ENCODE data around the gene TUBA1C. TPM values are rescaled to one million over a fixed set of nuclear protein-coding genes. Genes with fewer than 3 reads are reported as not detected.
"Not testable (repeated sequence)": the region's sequence is repeated elsewhere in the genome, so short reads cannot be mapped to it uniquely, and the experiment has no call there.

The TUBA1C gene
- total RNA-seq, 1 donor: 257 TPM

DNA sequence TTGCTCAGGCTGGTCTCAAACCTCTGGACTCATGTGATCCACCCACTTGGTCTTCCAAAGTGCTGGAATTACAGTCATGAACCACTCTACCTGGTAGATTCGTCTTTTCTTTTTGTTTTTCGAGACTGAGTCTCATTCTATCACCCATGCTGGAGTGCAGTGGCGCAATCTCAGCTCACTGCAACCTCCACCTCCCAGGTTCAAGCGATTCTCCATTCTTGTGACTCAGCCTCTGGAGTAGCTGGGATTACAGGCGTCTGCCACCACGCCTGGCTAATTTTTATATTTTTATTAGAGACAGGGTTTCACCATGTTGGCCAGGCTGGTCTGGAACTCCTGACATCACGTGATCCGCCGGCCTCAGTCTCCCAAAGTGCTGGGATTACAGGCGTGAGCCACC lies 9.4 kb upstream of the TUBA1C start:
- not testable (repeated sequence) for DNase-seq (ENCODE audit: low read depth in 2 of 3, low spot score in 2 of 3)

DNA sequence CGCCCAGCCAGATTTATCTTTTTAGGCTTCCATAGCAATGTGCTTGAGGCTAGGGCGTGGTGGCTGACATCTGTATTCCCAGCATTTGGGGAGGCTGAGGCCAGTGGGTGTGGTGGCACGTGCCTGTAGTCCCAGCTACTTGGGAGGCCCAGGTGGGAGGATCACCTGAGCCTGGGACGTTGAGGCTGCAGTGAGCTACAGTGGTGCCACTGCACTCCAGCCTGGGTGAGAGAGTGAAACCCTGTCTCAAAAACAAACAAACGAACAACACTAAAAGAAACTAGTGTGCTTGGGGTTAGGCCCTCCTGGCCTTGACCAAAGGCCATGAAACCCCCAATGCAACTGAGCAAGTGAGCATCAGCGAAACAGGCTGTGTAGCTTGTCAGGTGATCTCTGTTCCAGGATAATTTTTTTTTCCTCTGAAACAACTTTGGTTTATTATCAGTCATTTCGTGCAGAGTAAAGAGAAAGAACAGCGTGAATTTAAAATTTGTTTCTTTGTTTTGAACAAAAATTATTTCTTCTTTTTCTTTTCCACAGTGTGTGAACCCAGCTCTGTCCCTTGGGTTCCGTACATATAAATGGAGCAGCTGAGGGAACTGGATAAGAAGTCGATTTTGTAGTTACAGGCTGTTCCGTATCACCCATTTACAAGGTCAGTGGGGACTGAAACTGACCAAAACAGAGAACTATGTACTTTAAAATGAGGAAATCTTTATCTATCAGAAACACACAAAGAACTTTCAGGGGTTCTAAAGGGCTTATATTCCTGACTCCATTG lies 8.8 kb upstream of the TUBA1C start:
- no peak for DNase-seq (ENCODE audit: low read depth in 2 of 3, low spot score in 2 of 3)

DNA sequence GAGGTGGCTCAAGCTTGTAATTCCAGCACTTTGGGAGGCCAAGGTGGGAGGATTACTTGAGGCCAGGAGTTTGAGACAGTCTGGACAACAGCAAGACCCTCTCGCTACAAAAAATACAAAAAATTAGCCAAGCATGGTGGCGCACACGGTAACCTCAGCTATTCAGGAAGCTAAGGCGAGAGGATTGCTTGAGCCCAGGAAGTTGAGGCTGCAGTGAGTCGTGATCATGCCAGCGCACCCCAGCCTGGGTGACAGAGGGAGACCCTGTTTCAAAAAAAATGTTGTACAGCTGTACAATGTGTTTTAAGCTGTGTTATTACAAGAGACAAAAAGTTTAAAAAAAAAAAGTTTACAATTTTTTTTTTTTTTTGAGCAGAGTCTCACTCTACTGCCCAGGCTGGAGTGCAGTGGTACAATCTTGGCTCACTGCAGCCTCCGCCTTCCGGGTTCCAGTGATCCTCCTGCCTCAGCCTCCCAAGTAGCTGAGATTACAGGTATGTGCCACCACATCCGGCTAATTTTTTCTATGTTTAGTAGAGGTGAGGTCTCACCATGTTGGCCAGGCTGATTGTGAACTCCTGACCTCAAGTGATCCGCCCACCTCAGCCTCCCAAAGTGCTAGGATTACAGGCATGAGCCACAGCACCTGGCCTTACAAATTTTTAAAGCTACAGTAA lies 7.2 kb upstream of the TUBA1C start:
- DNase-seq (ENCODE audit: low read depth in 2 of 3, low spot score in 2 of 3): not testable (repeated sequence)

DNA sequence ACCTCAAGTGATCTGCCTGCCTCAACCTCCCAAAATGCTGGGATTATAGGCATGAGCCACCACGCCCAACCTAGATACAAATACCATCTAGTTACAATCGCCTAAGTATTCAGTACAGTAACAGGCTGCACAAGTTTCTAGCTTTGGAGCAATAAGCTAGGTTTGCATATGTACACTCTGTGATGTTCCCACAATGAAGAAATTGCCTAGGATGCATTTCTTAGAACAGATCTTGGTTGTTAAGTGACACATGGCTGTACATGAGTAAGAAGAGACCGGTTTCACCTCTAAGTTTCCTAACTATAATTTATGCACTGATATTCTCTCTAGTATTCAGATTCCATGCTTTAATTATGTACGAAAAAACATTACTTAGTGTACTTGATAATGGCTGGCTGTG lies 5.4 kb upstream of the TUBA1C start:
- no peak for DNase-seq (ENCODE audit: low read depth in 2 of 3, low spot score in 2 of 3)

DNA sequence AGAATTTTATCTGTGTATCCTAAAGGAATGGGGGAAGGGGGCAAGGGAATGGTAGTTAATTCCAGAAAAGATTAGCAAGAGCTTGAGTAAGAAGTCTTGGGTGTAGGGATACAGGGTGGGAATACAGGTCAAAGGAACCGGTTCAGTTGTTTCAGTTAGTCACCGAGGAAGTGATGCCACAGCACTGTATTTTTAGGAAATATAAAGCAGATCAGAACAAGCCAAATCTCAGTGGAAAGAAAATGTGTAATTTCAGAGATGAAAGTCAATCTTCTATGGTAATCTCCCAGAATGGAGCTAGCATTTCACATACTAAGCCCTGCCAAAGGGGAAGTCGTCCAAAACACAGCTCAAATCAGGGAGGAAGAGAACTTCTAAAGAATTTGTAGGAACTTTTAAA lies 4.7 kb upstream of the TUBA1C start:
- DNase-seq (ENCODE audit: low read depth in 2 of 3, low spot score in 2 of 3): no peak

DNA sequence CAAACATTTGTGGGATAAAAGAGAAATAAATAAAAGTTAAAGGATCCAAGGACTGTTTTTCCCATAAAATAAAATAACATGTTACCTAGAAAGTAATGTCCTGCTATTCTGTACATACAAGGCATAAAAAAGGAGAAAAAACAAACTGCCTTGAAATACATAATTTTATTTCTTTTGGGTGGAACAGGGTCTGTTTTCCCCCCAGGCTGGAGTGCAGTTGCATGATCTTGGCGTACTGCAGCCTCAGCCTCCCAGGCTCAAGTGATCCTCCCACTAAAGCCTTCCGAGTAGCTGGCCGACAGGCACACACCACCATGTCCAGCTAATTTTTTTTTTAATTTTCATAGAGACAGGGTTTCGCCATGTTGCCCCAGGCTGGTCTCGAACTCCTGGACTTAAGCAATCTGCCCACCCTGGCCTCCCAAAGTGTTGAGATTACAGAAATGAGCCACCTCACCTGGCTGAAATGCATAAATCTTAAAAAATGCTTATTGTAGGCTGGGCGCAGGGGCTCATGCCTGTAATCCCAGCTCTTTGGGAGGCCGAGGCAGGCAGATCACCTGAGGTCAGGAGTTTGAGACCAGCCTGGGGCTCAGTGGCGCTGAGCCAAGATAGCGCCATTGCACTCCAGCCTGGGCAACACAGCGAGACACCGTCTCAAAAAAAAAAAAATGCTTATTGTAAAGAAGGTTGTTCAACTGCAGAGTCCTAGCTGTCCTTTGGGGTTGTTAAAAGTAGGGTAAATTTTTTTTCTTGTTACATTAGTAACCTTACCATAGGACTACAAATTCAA lies 4.1 kb upstream of the TUBA1C start:
- no peak for DNase-seq (ENCODE audit: low read depth in 2 of 3, low spot score in 2 of 3)

DNA sequence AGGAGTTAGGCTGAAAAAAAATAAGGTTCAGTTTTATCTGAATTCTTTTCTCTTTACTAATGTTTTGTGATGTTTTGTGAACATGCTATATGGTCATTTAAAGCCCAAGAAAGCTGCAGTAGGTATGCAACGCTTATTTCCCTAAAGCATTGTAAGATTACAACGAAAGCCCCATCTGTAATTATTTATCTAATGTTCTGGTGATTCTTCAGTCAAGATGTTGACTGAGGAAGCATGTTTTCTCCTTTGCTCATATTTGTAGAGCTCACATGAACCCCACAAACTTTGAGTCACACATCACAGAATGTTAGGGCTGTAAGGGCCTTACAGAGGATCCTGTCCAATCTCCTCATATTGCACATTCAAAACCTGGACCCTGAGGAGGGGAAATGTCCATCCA lies 3.2 kb upstream of the TUBA1C start:
- DNase-seq (ENCODE audit: low read depth in 2 of 3, low spot score in 2 of 3): no peak

DNA sequence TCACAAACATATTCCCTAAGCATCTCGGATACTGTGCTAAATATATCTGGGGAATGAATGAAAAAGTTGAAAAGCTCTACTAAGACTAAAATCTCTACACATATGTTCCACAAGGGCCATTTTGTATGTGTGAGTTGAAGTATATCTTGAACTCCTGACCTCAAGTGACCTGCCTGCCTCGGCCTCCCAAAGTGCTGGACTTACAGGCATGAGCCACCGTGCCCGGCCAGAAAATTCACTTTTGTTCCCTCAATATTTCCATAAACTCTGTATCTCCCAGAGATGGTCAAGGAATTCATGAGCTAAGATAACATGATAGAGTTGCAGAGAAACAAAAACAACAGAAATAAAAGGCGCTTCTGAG lies 1.5 kb upstream of the TUBA1C start:
- no peak for DNase-seq (ENCODE audit: low read depth in 2 of 3, low spot score in 2 of 3)

DNA sequence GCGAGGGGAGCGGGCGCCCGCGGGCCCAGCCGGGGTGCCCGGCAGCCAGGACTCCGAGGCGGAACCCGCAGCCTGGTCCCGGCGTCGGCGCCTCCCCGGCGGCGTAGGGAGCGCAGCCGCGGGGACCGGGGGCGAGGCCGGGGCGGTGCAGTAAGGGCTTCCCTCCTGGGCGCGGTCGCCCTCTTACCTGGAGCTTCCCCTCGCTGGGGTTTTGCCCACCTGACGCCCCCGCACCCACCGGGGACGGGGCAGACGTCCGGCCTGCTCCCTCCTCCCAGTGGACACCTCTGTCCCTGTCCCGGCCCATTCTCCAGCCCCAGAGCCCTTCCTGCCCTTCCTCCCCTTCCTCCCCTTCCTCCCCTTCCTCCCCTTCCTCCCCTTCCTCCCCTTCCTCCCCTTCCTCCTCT lies 413 bp upstream of the TUBA1C start:
- peak in 2 of 3 donors; percentile 28 to 37 for DNase-seq (ENCODE audit: low read depth in 2 of 3, low spot score in 2 of 3)

DNA sequence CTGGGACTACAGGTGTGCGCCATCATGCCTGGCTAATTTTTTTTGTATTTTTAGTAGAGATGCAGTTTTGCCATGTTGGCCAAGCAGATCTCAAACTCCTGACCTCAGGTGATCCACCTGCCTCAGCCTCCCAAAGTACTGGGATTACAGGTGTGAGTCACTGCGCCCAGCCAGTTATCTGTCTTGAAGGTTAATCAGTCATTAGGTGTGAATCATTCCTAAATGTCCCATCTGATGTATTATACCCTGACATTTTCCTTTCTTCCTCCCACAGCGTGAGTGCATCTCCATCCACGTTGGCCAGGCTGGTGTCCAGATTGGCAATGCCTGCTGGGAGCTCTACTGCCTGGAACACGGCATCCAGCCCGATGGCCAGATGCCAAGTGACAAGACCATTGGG lies 4.3 kb downstream of the TUBA1C start:
- DNase-seq (ENCODE audit: low read depth in 2 of 3, low spot score in 2 of 3): not testable (repeated sequence)

DNA sequence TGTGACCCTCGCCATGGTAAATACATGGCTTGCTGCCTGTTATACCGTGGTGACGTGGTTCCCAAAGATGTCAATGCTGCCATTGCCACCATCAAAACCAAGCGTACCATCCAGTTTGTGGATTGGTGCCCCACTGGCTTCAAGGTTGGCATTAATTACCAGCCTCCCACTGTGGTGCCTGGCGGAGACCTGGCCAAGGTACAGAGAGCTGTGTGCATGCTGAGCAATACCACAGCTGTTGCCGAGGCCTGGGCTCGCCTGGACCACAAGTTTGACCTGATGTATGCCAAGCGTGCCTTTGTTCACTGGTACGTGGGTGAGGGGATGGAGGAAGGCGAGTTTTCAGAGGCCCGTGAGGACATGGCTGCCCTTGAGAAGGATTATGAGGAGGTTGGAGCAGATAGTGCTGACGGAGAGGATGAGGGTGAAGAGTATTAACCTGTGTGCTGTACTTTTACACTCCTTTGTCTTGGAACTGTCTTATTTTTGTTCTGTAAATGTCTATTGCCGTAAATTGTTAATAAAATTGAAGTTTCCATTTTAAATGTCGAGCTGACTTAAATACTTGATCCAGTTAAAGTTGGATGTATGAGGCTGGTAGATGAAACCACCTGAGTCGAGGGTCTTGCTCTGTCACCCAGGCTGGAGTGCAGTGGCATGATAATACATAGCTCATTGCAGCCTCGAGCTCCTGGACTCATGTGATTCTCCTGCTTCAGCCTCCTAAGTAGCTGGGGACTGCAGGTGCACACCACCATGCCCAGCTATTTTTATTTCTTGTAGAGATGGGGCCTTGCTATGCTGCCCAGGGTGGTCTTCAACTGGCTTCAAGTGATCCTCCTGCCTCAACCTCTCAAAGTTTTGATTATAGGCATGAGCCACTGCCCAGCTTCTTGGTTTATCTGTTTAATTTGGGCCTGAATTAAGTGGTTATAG lies 8.2 kb downstream of the TUBA1C start:
- DNase-seq (ENCODE audit: low read depth in 2 of 3, low spot score in 2 of 3): no peak

DNA sequence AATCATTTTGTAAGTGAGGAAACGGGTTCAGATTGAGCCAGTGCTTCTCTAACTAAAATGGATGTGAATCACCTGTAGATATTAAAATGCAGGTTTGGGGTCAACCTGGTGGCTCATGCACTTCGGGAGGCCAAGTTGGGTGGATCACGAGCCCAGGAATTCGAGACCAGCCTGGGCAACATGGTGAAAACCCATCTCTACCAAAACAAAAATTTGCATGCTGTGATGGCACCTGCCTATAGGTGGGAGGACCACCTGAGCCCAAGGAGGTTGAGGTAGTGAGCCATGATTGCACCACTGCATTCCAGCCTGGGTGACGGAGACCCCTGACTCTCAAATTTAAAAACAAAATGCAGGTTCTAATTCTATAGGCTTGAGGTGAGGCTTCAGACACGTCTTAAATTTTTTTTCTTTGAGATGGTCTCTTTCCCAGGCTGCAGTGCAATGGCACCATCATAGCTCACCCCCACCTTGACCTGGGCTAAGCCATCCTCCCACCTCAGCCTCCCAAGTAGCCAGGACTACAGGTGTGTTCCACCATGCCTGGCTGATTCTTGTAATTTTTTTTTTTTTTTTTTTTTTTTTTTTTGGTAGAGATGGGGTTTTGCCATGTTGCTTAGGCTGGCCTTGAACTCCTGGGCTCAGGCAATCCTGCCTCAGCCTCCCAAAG lies 9.0 kb downstream of the TUBA1C start:
- DNase-seq (ENCODE audit: low read depth in 2 of 3, low spot score in 2 of 3): no peak

DNA sequence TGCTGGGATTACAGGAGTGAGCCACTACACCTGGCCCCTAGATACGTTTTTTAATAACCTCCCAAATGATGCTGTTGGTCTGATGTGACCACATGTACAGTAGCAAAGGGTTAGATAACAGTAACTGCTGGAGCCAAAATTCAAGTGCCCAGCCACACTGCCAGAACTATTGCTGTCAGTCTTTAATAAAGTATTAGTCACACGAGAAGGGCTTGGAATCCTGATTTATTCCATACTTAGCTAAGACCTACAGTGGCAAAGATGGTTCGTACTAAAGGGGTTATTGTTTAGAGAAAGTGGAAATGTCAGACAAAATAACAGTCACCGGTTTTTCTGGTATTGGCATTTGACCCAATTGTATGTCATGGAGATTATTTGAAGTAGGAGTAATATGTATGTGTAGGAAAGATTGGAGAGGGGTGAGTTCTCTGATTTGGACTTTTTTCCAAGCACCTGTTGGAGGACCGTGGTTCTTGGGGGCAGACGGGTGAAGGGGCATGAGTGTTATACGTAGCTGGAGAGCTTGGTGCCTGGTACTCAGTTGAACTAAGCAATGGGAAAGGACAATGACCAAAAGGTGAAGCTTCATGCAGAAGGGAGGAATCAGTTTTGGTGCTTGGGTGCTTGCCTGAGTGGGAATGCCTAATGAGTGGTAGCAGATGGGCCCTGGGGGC lies 9.7 kb downstream of the TUBA1C start:
- DNase-seq (ENCODE audit: low read depth in 2 of 3, low spot score in 2 of 3): no peak

DNA sequence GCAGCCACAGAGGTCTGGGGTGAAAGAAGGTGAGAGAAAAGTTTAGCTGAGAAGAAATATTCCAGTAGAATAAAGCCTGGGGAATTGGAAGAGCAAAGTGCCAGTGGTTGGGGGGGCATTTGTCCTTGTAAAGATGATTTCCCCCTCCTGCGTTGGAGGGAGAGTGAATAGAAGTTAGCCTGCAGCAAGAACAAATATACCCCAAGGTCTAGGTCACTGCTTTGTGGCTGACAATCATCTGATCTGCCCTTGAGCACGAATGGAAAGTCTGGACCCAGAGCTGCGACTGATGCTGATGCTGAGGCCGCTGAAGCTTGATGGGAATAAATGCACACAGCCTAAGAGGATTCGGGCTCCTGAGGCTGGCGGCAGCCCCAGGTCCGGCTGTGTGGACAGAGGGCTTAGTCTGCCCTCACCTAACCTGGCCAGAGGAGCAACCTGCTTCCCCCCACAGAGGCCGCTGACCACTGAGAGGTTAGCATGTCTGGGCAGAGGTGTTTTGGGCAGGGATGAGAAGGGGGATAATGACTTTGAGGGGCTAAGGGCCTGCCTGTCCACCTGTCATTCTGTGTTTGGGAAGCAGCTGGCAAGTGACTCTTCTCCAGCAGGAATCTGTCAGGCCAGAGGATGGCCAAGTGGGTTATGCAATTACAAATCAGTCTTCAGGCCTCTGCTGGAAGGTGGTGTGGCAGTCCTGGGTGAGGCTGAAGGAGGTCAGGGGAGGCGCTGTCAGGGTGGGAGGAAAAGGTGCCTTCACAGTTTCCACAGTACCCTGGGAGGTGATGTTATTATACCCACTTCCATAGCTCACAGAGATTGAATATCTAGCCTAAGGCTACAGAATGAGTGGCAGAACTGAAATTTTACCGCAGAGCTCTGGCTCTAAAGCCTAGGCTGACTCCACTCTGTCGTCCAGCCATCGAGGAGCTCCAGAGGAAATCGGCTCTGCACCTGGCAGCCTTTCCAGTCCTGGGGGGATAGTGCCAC lies 11.7 kb downstream of the TUBA1C start:
- DNase-seq (ENCODE audit: low read depth in 2 of 3, low spot score in 2 of 3): no peak

DNA sequence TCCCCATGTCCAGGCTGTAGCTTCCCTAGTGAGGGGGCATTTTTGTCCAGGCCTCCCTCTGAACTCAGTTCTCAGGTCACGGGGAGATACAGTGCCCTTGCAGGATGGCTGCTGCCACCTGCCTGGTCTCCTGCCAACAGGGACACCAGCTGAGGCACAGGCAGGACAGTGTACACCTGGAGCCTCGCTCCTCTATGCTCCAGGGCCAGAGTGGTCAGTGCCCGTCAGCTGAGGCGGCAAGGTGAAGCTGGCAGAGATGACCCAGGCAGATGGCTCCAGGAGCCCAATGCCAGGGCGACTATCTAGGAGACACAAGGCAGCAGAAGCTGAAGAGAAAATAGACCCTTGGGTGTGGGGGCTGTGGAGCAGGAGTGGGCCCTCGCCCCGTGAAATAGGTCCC lies 12.6 kb downstream of the TUBA1C start:
- DNase-seq (ENCODE audit: low read depth in 2 of 3, low spot score in 2 of 3): no peak

DNA sequence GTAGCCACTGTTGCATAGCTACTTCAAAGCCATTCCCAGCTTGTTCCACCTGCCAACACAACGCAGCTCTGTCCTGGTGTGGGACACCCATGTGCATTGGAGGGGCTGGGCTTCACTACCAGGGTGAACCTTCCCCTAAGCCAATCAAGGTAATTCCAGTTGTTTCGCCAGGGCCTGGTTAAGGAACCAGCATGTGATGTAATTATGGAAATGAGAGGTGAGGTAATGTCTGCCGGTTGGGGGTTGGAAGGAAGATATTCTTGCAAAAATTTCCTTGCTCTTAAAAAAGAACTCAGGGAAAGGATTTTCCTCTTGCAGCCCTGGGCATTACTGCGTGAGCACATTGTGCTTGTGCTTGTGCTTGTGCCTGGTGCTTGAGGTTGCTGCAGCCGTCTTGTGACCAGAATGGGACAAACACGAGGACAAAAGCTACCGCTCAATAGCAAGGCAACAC lies 14.9 kb downstream of the TUBA1C start:
- no peak for DNase-seq (ENCODE audit: low read depth in 2 of 3, low spot score in 2 of 3)

DNA sequence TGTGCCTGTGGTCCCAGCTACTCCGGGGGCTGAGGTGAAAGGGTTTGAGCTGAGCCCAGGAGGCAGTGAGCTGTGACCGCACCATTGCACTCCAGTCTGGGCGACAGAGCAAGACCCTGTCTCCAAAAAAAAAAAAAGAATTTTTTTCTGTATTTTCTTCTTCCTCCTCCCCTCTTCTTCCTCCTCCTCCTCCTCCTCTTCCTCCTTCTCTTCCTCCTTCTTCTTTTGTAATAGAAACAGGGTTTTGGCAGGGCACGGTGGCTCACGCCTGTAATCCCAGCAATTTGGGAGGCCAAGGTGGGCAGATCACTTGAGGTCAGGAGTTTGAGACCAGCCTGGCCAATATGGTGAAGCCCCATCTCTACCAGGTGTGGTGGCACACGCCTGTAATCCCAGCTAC lies 15.7 kb downstream of the TUBA1C start:
- not testable (repeated sequence) for DNase-seq (ENCODE audit: low read depth in 2 of 3, low spot score in 2 of 3)

DNA sequence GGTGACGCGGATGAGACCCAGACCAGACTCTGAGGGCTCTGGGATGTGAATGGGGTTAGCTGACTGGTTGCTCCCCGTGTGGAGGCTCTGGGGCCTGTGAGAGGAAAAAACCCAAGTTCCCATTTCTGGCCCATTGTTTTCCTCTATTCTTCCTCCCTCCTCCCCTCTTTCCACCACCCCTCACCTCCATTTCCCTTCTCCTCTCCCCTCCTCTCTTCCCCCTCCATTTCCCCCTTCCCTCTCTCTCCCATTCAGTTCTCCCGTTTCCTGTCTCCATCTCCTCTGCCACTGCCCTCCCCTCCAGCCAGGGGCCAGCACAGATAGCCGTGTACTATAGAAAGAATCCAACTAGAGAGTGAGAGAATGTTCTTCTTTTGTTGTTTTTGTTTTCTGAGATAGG lies 17.4 kb downstream of the TUBA1C start:
- DNase-seq (ENCODE audit: low read depth in 2 of 3, low spot score in 2 of 3): no peak
